DMS53 (cell line): ENCODE measurements around the gene HOMER2.

Source experiments
- DNase-seq: peaks from one replicate; lab custom pipeline; 2025; lab: John Stamatoyannopoulos, UW

The HOMER2 gene

DNA sequence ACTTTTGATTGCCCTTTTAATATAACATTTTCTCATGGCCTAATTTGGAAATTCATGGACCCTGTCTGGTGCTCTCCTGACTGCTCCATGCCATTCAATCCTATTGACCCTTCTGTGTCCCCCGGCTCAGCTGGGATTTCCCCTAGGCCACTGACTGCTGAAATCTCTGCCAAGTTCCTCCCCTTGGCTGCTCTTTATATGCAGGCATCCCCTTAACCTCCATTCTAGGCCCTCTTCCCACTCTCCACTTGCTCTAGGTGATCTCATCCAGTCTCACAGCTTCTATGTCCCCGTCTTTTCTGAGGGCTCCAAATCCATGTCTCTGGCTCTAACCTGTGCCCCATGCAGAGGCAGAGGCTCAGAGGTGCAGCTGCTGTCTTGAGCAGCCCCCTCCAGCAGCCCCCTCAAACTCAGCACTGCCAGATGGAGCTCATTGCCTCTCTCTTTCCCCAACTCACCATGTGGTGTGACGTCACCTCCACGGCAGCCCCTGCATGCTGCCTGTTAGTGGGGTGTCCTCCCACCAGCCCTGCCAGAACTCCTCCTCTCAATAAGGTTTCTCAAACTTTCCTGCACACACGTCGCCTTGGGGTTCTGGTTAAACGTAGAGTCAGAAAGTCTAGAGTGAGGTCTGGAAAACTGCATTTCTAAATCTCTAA, 153.2 kb downstream of the HOMER2 start:
- DNase-seq = no peak
